Stimulated activated CD4-positive, alpha-beta T cell treated with anti-CD3 and anti-CD28 coated beads, TNF-alpha, amount 100 ng/mL, for 24 hours (primary cell): ENCODE data around the gene TMEM132C.

Experiments used
- DNase-seq, 3 experiments: peaks; one replicate each; pipeline ENCODE4 v3.0.0-alpha.2; 2020; ENCODE audit warnings: low read depth in 3 of 3

The TMEM132C gene

GRCh38 chr12:128415036-128415560 lies 148.1 kb downstream of the TMEM132C start:
- no peak for DNase-seq

- DNase-seq = no peak
Observed at GRCh38 chr12:128418944-128419343, 152.0 kb downstream of the TMEM132C start.

- no peak for DNase-seq
Observed at GRCh38 chr12:128420163-128420562, 153.2 kb downstream of the TMEM132C start.

- no peak for DNase-seq
Observed at GRCh38 chr12:128421375-128421774, 154.4 kb downstream of the TMEM132C start.

- no peak for DNase-seq
Observed at GRCh38 chr12:128423205-128423604, 156.2 kb downstream of the TMEM132C start.

GRCh38 chr12:128424931-128425431 lies 158.0 kb downstream of the TMEM132C start:
- DNase-seq = no peak

GRCh38 chr12:128425666-128426331 lies 158.8 kb downstream of the TMEM132C start:
- no peak for DNase-seq

- DNase-seq = no peak
Observed at GRCh38 chr12:128426511-128426910, 159.5 kb downstream of the TMEM132C start.

- DNase-seq = no peak
Observed at GRCh38 chr12:128439796-128440195, 172.8 kb downstream of the TMEM132C start.

GRCh38 chr12:128442096-128442495 lies 175.1 kb downstream of the TMEM132C start:
- DNase-seq = no peak

GRCh38 chr12:128444598-128444997 lies 177.6 kb downstream of the TMEM132C start:
- DNase-seq = no peak

- DNase-seq = no peak
Observed at GRCh38 chr12:128445415-128446127, 178.6 kb downstream of the TMEM132C start.

- DNase-seq = no peak
Observed at GRCh38 chr12:128449146-128449894, 182.3 kb downstream of the TMEM132C start.

GRCh38 chr12:128450810-128451209 lies 183.8 kb downstream of the TMEM132C start:
- DNase-seq = no peak

GRCh38 chr12:128455851-128456250 lies 188.9 kb downstream of the TMEM132C start:
- DNase-seq = no peak

GRCh38 chr12:128456922-128457321 lies 190.0 kb downstream of the TMEM132C start:
- no peak for DNase-seq

GRCh38 chr12:128458301-128458974 lies 191.5 kb downstream of the TMEM132C start:
- no peak for DNase-seq

- no peak for DNase-seq
Observed at GRCh38 chr12:128459067-128459466, 192.1 kb downstream of the TMEM132C start.

- DNase-seq = no peak
Observed at GRCh38 chr12:128463881-128464280, 196.9 kb downstream of the TMEM132C start.

GRCh38 chr12:128467882-128468281 lies 200.9 kb downstream of the TMEM132C start:
- DNase-seq = no peak

GRCh38 chr12:128468926-128469325 lies 202.0 kb downstream of the TMEM132C start:
- no peak for DNase-seq

GRCh38 chr12:128471491-128471890 lies 204.5 kb downstream of the TMEM132C start:
- no peak for DNase-seq
